Activated CD4-positive, alpha-beta T cell treated with anti-CD3 and anti-CD28 coated beads for 36 hours (primary cell): ENCODE results near the gene STAU1. TPM values are rescaled to one million over a fixed set of nuclear protein-coding genes. Genes with fewer than 3 reads are reported as not detected.
"Not testable (repeated sequence)": the region's sequence is repeated elsewhere in the genome, so short reads cannot be mapped to it uniquely, and the experiment has no call there.

Experiments used
- ATAC-seq: fragments of 200-7000 bp; cut with Tn5 transposase; one replicate; pipeline ENCODE4 v1.10.0; 2021; ENCODE audit warnings: mild to moderate bottlenecking, moderate library complexity
- CTCF ChIA-PET: fragments of 350-600 bp; sonication (Branson Sonifier 250); formaldehyde crosslinking; loops from one replicate; lab custom pipeline; 2021; ENCODE audit warnings: antibody characterized with exemption; lab: Charles Lee
- POLR2A ChIA-PET: fragments of 350-600 bp; sonication (Branson Sonifier 250); formaldehyde crosslinking; loops from one replicate; lab custom pipeline; 2021; ENCODE audit warnings: antibody characterized with exemption, inconsistent platforms; lab: Charles Lee
- DNase-seq: peaks from one replicate; pipeline ENCODE4 v3.0.0-alpha.2; 2020
- H3K27ac Mint-ChIP-seq: one replicate; pipeline ENCODE4 v1.8.0; 2021; ENCODE audit warnings: mixed read lengths
- H3K27me3 Mint-ChIP-seq: one replicate; pipeline ENCODE4 v1.8.0; 2021; ENCODE audit warnings: mixed read lengths
- H3K36me3 Mint-ChIP-seq: one replicate; pipeline ENCODE4 v1.8.0; 2021; ENCODE audit warnings: low read depth, mixed read lengths
- H3K4me1 Mint-ChIP-seq: one replicate; pipeline ENCODE4 v1.8.0; 2021; ENCODE audit warnings: mixed read lengths
- H3K4me3 Mint-ChIP-seq: one replicate; pipeline ENCODE4 v1.8.0; 2021; ENCODE audit warnings: mild to moderate bottlenecking, moderate library complexity, mixed read lengths
- H3K9me3 Mint-ChIP-seq: one replicate; pipeline ENCODE4 v1.8.0; 2021; ENCODE audit warnings: low read depth, mixed read lengths
- intact Hi-C, 2 experiments: fragments of 100-400 bp; cut with DNase I in 1 of 2; cut with micrococcal nuclease in 1 of 2; formaldehyde crosslinking; loops; one replicate each; pipeline versions ENCODE4 v1.14.2 to v1.15.1; 2022 to 2024; cut with DNase I, micrococcal nuclease
- total RNA-seq, 2 experiments: library from RNA; stranded (reverse); gene quantifications; one replicate each; pipeline ENCODE4 v1.2.3, GENCODE V29; 2021

The STAU1 gene
- total RNA-seq, 2 experiments from 2014 or later, result 72.6 to 83.7 TPM

DNA sequence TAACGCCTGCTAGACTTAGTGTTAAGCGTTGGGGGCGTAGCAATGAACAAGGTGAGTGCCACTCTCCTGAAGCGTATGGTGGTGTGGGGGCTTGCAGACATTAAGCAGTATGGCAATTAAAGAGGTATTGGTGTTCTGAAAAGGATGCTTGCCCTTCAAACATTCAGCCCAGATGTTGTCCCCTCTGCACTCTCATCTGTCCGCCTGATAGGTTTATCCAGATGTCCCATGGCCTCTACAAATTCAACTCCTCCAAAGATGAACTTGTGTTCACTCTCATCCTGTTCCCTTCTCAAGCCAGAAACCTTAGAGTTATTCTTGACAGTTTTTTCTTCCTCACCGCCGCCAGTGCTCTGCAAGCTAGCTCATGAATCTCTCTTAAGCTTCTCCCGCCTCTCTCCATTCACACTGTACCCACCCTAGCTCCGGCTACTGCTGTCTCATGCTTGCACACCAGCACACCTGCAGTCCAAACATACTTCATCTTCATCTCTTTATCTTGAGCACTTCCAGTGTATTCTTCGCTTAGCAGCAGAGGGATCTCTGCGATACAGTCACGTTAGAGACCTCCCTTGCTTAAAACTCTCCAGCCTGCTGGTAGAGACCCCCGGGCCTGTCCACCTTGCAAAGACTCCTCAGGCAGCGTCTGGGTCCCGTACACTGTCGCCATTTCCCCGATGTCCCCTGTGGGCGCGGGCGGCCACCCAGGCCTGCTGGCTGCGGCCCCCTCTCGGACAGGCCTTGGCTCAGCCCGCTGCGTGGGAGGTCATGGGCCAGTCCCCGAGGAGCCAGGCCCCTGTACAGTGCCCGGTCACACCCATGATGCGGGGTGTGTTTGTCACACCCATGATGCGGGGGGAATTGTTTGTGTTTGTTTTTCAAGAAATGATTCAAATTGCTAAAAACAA, 32.0 kb upstream of the STAU1 start:
- H3K27ac Mint-ChIP-seq, result peak overlapping the region; percentile 99
- CTCF ChIA-PET, result interaction anchor here (0.7 to 1.9 kb wide), 3 partner anchors 11 to 164 kb away, joined by 3 to 6 read pairs (median 6); no protein-coding TSS in a partner anchor

DNA sequence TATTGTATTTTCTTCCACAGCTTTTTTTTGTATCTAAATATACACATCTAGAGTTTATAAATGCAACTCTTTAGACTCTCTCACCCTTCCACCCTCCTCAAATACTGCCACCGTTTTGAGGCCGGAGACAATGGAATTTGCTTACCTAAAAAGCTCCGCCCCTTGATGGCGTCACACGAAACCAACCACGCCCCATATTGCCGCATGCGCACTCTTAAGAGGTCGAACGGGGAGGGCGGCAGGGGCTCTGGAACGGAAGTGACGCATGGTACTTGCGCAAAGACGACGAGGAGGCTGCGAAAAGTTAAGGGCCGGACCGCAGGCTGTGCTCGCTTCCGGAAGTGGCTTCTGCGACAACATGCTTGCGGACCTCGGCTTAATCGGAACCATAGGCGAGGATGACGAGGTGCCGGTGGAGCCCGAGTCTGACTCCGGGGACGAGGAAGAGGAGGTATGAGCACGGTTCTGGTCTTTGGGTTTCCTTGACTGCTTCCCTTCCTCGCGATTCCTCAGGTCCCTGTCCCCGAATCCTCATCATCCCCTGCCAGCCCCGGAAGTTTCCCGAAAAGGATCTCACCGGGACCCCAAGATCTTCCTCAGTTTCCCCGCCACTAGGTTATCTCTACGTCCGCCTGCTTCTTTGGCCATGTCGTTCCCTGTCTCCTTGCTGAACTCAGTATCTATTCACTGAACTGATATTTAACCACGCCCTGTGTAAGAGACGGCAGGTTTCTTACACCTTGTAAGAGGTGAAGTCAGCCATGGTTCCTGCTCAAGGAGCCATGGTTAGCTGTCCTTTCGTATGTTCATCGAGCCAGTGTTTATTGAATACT, 31.2 kb upstream of the STAU1 start, which contains the start of gene DDX27:
TSS of gene DDX27 (plus strand) at position 326 of the 833 bp plus-strand sequence. CDS start at position 359, 33 bp downstream.
- POLR2A ChIA-PET, result interaction anchor here (0.6 to 1.0 kb wide), 5 partner anchors 13 to 174 kb away, joined by 3 to 10 read pairs (median 4); partner anchors contain the start of genes CSE1L and STAU1
- Mint-ChIP-seq H3K27me3 (no peaks in the 10 kb centered on the region), H3K9me3 (no peaks in the 10 kb centered on the region), H3K4me3 (peak within 1 kb of the TSS; percentile 96), H3K27ac (peak within 1 kb of the TSS; percentile 99), H3K4me1 (peaks cover 29% of the 10 kb centered on the region), H3K36me3 (peaks cover 30% of the 10 kb centered on the region)
- DNase-seq, result peak; percentile 98
- intact Hi-C loops, result loop anchor here (1.0 to 2.0 kb wide), 4 partner anchors 31 to 173 kb away; partner anchors contain the start of genes CSE1L (in 2 of the 2), STAU1 (in 2 of the 2) and ZNFX1 (in 1 of the 2)
- ATAC-seq, result peak; percentile 90
- CTCF ChIA-PET, result interaction anchor here (0.7 to 5.9 kb wide), 11 partner anchors 12 to 191 kb away, joined by 3 to 166 read pairs (median 4); partner anchors contain the start of gene STAU1

More for the DNA sequence above, 32.0 kb upstream of the STAU1 start:
- Mint-ChIP-seq H3K4me3 (peak overlapping the region; percentile 96), H3K36me3 (peaks cover 37% of the 10 kb centered on the region), H3K27me3 (no peaks in the 10 kb centered on the region), H3K9me3 (no peaks in the 10 kb centered on the region), H3K4me1 (peaks cover 29% of the 10 kb centered on the region)
- DNase-seq (no peak), ATAC-seq (no peak)
- intact Hi-C loops, result loop anchor here (1.0 to 2.0 kb wide), 4 partner anchors 32 to 174 kb away; partner anchors contain the start of genes CSE1L (in 2 of the 2), STAU1 (in 2 of the 2) and ZNFX1 (in 1 of the 2)
- POLR2A ChIA-PET, result no interaction called here

DNA sequence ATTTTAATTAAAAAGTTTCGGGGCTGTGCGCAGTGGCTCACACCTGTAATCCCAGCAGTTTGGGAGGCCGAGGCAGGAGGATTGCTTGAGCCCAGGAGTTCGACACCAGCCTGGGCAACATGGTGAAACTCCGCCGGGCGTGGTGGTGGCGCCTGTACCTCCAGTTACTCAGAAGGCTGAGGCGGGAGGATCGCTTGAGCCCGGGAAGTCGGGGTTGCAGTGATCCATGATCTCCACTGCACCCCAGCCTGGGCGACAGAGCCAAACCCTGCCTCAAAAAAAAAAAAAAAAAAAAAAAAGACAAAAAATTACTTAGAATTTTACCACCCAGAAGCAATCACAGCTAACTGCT, 30.6 kb upstream of the STAU1 start:
- Mint-ChIP-seq H3K4me3 (peak overlapping the region; percentile 96), H3K27ac (peak overlapping the region; percentile 99), H3K4me1 (peaks cover 29% of the 10 kb centered on the region), H3K36me3 (peaks cover 25% of the 10 kb centered on the region)
- ATAC-seq, result peak; percentile 0
- DNase-seq, result peak; percentile 34
- intact Hi-C loops, result loop anchor here (1.0 to 2.0 kb wide), 4 partner anchors 30 to 172 kb away; partner anchors contain the start of genes CSE1L (in 2 of the 2), STAU1 (in 2 of the 2) and ZNFX1 (in 1 of the 2)
- not testable (repeated sequence) for H3K27me3 Mint-ChIP-seq, H3K9me3 Mint-ChIP-seq
- ChIA-PET POLR2A (interaction anchor here (0.6 to 1.0 kb wide), 4 partner anchors 13 to 173 kb away, joined by 3 to 10 read pairs (median 4); partner anchors contain the start of genes CSE1L and STAU1), CTCF (interaction anchor here (0.8 to 5.9 kb wide), 9 partner anchors 13 to 190 kb away, joined by 3 to 166 read pairs (median 4); partner anchors contain the start of gene STAU1)

DNA sequence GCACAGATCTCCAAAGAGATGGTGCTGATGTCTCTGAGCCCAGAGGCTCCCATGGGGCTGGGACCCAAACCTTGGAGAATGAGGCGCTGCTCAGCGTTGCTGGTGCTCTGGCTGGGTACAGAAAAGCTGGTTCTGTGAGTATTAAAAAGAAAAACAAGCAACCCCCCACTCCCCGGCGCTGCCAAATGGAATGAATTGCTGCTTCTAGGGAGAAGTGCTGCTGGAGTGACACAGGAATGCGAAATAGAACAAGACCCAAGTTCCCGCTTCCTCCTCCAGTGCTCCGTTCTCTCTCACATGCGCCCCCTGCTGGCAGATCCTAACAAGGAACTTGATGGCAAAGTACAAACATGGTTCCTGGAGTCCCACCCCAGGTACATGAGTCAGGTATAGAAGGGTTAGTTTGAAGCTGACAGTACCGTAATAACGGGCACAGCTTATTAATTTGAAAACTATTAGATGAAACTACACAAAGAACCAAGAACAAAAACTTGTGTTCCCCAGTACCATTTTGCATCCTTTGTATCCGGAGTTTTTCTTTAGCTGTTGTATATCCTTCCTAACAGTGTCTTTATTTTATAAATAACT, 29.0 kb upstream of the STAU1 start:
- peaks cover 19% of the 10 kb centered on the region for H3K36me3 Mint-ChIP-seq
- DNase-seq (peak; percentile 98), ATAC-seq (peak; percentile 69)
- POLR2A ChIA-PET, result interaction anchor here (0.6 to 1.1 kb wide), 5 partner anchors 63 to 697 kb away, joined by 3 to 9 read pairs (median 5); no protein-coding TSS in a partner anchor
- CTCF ChIA-PET, result interaction anchor here (0.6 to 5.9 kb wide), 33 partner anchors 8 to 560 kb away, joined by 3 to 166 read pairs (median 4); partner anchors contain the start of gene STAU1
- intact Hi-C loops, result loop anchor here (1.0 to 2.0 kb wide), 3 partner anchors 50 to 84 kb away; no protein-coding TSS in a partner anchor
- H3K4me1 Mint-ChIP-seq, result peaks cover 29% of the 10 kb centered on the region
- no peaks in the 10 kb centered on the region for H3K9me3 Mint-ChIP-seq
- H3K27ac Mint-ChIP-seq, result peak overlapping the region; percentile 55
- H3K4me3 Mint-ChIP-seq, result peak overlapping the region; percentile 57
- H3K27me3 Mint-ChIP-seq, result no peaks in the 10 kb centered on the region

DNA sequence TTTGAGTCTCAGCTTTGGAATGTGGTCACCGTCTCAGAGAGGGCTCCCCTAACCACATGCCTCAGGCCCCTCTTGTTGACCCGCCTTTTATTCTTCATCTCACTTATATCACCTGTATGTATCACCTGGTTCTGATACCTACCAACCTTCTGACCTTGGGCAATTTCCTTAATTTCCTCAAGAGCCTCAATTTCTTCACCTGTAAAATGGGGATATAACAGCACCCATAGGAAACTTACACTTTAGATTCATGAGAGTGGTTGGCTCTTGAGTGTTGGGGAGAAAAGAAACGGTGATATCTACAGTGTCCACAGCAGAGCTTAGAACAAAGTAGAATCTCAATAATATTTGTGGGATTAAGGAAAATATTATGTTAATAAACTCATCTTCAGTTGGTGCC, 27.1 kb upstream of the STAU1 start:
- no peak for ATAC-seq
- CTCF ChIA-PET, result interaction anchor here (1.9 to 5.9 kb wide), 4 partner anchors 9 to 82 kb away, joined by 5 to 166 read pairs (median 61); partner anchors contain the start of gene STAU1
- H3K4me1 Mint-ChIP-seq, result peaks cover 14% of the 10 kb centered on the region
- POLR2A ChIA-PET, result interaction anchor here (0.6 kb wide), 1 partner anchor 89 kb away, joined by 4 read pairs; no protein-coding TSS in a partner anchor
- H3K4me3 Mint-ChIP-seq, result no peak overlapping the region
- H3K27ac Mint-ChIP-seq, result no peak overlapping the region
- no peaks in the 10 kb centered on the region for H3K27me3 Mint-ChIP-seq
- peaks cover 5% of the 10 kb centered on the region for H3K36me3 Mint-ChIP-seq
- H3K9me3 Mint-ChIP-seq, result peaks cover 5% of the 10 kb centered on the region
- DNase-seq, result no peak
- intact Hi-C loops, result no loop called here

DNA sequence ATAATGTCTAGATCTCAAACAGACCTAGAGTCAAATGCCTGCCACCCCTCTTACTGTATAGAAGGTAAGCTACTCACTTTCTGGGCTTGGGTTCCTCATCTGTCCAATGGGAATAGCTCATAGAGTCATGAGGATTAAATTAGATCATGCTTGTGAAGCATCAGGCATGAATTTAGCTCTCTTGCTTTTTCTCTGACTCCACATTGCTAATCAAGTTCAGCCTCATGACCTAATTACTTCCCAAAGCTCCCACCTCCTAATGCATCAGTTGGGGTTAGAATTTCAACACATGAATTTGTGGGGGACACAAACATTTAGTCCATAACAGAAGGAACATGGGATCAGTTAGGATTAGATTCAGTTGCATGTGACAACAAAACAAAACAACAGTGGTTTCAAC, 26.4 kb upstream of the STAU1 start:
- ChIA-PET CTCF (interaction anchor here (0.5 to 5.9 kb wide), 4 partner anchors 9 to 587 kb away, joined by 3 to 166 read pairs (median 12); no protein-coding TSS in a partner anchor), POLR2A (no interaction called here)
- Mint-ChIP-seq H3K4me3 (no peak overlapping the region), H3K9me3 (peaks cover 5% of the 10 kb centered on the region), H3K4me1 (peaks cover 8% of the 10 kb centered on the region), H3K27ac (no peak overlapping the region), H3K27me3 (no peaks in the 10 kb centered on the region), H3K36me3 (no peaks in the 10 kb centered on the region)
- ATAC-seq, result no peak
- no peak for DNase-seq
- intact Hi-C loops, result no loop called here

DNA sequence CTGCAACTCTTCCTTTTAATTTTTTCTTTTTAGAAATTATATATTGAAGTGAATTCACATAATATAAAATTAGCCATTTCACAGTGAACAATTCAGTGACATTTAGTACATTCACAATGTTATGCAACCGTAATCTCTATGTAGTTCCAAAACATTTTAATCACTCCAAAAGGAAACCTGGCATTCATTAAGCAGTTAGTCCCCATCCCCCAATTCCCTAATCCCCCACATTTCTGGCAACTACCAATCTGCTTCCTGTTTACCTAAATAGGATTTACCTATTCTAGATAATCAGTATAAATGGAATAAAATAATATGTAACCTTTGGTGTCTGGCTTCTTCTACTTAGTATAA, 22.6 kb upstream of the STAU1 start:
- H3K36me3 Mint-ChIP-seq, result no peaks in the 10 kb centered on the region
- ChIA-PET CTCF (interaction anchor here (0.7 to 2.4 kb wide), 7 partner anchors 11 to 79 kb away, joined by 3 to 11 read pairs (median 4); partner anchors contain the start of gene STAU1), POLR2A (no interaction called here)
- no peaks in the 10 kb centered on the region for H3K27me3 Mint-ChIP-seq
- no peak overlapping the region for H3K27ac Mint-ChIP-seq
- no peak for DNase-seq
- no peaks in the 10 kb centered on the region for H3K4me1 Mint-ChIP-seq
- intact Hi-C loops, result no loop called here
- peaks cover 5% of the 10 kb centered on the region for H3K9me3 Mint-ChIP-seq
- H3K4me3 Mint-ChIP-seq, result no peak overlapping the region
- ATAC-seq, result no peak

DNA sequence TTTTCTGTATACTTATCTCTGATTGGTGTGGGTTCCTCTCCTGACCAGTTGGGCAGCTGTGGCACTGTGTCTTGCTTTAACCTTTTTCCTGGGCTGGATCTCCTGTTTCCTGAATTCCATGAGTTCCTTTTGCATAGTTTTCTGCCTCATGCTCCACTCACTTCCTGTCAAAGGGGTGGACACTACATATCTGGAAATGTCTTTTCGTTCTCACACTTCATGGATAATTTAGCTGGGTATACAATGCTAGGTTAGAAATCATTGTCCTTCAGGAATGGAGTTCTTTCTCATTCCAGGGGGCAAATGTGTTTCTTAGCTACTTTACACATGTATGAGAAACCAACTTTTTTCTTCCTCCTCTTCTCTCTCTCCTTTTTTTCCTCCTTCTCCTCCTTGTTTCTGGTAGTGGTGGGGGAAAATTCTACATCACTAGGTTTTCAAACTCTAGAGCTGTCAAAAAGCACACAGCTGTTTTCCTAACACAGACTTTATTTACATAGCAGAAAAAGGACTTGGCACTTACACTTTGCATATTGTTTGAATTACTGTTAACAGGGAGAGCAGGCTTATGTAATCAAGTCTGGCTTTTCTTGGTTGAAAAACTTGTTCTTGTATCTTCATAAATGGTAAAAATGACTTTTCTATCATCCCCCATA, 22.1 kb upstream of the STAU1 start:
- H3K36me3 Mint-ChIP-seq, result no peaks in the 10 kb centered on the region
- no peaks in the 10 kb centered on the region for H3K27me3 Mint-ChIP-seq
- H3K4me1 Mint-ChIP-seq, result no peaks in the 10 kb centered on the region
- POLR2A ChIA-PET, result no interaction called here
- CTCF ChIA-PET, result interaction anchor here (1.4 to 2.4 kb wide), 5 partner anchors 11 to 77 kb away, joined by 3 to 11 read pairs (median 7); partner anchors contain the start of gene STAU1
- H3K27ac Mint-ChIP-seq, result no peak overlapping the region
- intact Hi-C loops, result no loop called here
- H3K4me3 Mint-ChIP-seq, result no peak overlapping the region
- DNase-seq, result no peak
- H3K9me3 Mint-ChIP-seq, result peaks cover 5% of the 10 kb centered on the region
- ATAC-seq, result no peak

DNA sequence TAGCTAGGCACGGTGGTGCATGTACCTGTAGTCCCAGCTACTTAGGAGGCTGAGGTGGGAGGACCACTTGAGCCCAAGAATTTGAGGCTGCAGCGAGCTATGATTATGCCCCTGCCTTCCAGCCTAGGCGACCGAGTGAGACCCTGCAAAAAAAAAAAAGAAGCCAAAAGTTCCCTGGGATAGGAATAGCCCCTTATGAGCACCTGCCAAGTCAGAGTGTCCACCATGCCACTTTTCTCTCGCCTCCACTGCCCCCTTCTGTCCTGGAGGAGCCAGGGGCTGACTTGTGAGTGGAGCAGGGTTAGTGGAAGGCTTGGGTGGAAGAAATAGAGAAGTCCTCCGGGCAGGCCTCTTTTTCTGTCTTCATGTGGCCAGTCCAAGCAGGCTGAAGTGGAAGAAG, 18.9 kb upstream of the STAU1 start:
- peak; percentile 64 for ATAC-seq
- H3K27me3 Mint-ChIP-seq, result no peaks in the 10 kb centered on the region
- no peak overlapping the region for H3K4me3 Mint-ChIP-seq
- H3K27ac Mint-ChIP-seq, result no peak overlapping the region
- no peaks in the 10 kb centered on the region for H3K4me1 Mint-ChIP-seq
- CTCF ChIA-PET, result interaction anchor here (0.6 to 2.7 kb wide), 5 partner anchors 9 to 79 kb away, joined by 3 to 21 read pairs (median 3); partner anchors contain the start of gene STAU1
- peaks cover 5% of the 10 kb centered on the region for H3K9me3 Mint-ChIP-seq
- peak; percentile 55 for DNase-seq
- no peaks in the 10 kb centered on the region for H3K36me3 Mint-ChIP-seq
- intact Hi-C loops, result no loop called here
- POLR2A ChIA-PET, result no interaction called here
